Esophagus mucosa (tissue), 1 donor: ENCODE measurements around the gene ZNF385B. TPM values are rescaled to one million over a fixed set of nuclear protein-coding genes. Genes with fewer than 3 reads are reported as not detected.
"Not testable (repeated sequence)": the region's sequence is repeated elsewhere in the genome, so short reads cannot be mapped to it uniquely, and the experiment has no call there.

Source experiments
- ATAC-seq: fragments of 200-7000 bp; cut with Tn5 transposase; one replicate; pipeline ENCODE4 v1.9.1; 2020
- total RNA-seq: library from RNA; stranded (reverse); gene quantifications from one replicate; pipeline ENCODE4 v1.2.4, GENCODE V29; 2023
- donor health status: DM: yes; HTN: yes; CAD: no.

The ZNF385B gene
- 0.32 TPM for total RNA-seq

GRCh38 chr2:179861416-179862067 lies at the start of gene ZNF385B:
ZNF385B (minus strand) TSS chr2:179861612.
- peak; percentile 7 for ATAC-seq

GRCh38 chr2:179910735-179911113 lies 49.3 kb upstream of the ZNF385B start:
- ATAC-seq, result no peak

GRCh38 chr2:179909845-179910734 lies 48.7 kb upstream of the ZNF385B start:
- no peak for ATAC-seq

DNA sequence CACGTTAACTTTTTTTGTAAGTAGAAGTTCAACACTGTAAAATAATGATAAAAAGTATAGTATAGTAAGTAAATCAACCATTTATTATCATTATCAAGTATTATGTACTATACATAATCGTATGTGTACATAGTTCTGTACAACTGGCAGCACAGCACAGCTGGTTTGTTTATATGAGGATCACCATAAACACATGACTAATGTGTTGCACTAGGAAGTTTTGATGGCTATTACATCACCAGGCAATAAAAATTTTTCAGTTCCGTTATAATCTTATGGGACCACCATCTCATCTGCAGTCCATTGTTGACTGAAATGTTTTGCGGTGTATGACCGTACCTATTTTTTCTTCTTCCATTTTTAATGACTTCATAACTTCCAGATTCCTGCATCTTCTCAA lies 39.2 kb upstream of the ZNF385B start:
- ATAC-seq, result no peak

GRCh38 chr2:179899666-179900065 lies 38.3 kb upstream of the ZNF385B start:
- ATAC-seq, result no peak

DNA sequence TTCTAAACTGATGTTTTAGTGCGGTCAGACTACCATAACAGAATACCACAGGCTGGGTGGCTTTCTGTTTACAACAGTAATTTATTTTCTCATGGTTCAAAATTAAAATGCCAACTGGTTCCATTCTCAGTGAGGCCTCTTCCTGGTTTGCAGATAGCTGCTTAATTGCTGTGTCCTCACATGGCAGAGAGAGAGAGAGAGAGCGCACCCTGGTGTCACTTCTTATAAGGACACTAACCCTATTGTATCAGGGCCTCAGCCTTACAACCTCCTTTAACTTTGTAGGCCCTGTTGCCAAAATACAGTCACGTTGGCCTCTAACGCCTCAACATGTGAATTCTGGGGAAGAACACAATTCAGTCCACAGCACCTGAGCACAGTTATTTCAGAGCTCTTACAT lies 37.5 kb upstream of the ZNF385B start:
- ATAC-seq, result peak; percentile 69

GRCh38 chr2:179893616-179894015 lies 32.2 kb upstream of the ZNF385B start:
- no peak for ATAC-seq

DNA sequence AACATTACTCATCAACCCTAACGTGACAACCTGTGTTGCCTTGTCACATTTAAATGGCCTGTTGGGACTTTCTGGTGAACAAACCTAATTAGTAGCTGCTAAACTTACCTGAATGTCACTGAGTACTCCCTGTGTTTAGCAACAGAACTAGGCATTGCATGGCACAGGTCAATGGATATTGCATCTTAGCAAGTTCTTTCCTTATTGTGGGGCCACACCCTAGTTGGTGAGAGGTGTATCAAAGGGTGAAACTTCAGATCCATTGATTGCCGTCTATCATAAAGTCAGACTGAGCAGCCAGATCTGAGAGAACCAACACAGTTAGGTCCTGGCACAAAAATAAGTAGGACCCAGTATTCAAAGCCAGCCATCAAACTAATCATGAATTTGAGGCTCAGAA lies 29.8 kb upstream of the ZNF385B start:
- ATAC-seq, result no peak

GRCh38 chr2:179890666-179891065 lies 29.3 kb upstream of the ZNF385B start:
- no peak for ATAC-seq

DNA sequence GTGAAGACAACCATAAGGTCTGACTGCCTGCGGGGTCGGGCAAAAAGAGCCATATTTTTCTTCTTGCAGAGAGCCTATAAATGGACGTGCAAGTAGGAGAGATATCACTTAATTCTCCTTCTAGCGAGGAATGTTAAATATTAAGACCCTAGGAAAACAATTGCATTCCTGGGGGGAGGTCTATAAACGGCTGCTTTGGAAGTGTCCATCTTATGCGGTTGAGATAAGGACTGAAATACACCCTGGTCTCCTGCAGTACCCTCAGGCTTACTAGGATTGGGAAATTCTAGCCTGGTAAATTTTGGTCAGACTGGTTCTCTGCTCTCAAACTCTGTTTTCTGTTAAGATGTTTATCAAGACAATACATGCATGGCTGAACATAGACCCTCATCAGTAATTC lies 27.2 kb upstream of the ZNF385B start:
- not testable (repeated sequence) for ATAC-seq

DNA sequence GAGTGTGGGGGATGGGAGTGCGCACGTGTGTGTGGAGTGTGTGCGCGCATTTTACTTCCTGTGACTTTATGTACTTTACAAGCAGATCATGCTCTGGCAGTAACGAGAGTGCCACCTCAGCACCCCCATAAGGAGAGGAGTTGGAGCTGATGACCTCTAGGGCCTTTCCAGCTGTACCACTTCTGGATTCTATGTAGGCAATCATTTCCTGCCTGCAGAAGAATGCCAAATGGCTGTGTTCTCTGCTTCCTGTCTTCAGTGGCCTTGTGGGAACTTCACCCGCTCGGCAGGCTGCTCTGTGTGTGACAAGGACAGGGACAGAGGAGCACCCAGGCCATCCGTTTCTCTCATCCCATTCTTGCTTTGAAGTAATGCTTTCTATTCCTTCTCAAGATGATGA lies 22.8 kb upstream of the ZNF385B start:
- ATAC-seq, result no peak

- no peak for ATAC-seq
Observed at GRCh38 chr2:179882851-179883806, 21.7 kb upstream of the ZNF385B start.

GRCh38 chr2:179877601-179878364 lies 16.4 kb upstream of the ZNF385B start:
- no peak for ATAC-seq

DNA sequence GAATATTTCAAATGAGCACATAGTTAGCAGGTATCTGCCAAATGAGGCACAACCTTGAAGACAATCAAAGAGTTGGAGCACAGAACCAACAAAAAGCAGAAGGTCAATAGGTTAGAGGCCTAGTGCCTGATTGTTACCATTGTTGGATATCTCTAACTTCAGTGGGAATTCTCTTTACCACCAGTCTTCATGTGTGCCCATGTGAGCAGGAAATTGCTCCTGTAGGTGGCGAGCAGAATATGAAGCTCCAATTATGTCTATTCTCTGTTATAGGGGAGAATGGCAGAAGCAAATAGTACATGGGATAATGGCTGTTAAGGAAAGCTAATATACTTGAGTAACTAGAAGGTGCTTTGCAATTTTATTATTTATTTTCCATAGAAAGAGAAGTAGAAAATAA lies 14.9 kb upstream of the ZNF385B start:
- ATAC-seq, result no peak

GRCh38 chr2:179875864-179876263 lies 14.5 kb upstream of the ZNF385B start:
- no peak for ATAC-seq

GRCh38 chr2:179862898-179863458 lies 1.6 kb upstream of the ZNF385B start:
- peak; percentile 82 for ATAC-seq

DNA sequence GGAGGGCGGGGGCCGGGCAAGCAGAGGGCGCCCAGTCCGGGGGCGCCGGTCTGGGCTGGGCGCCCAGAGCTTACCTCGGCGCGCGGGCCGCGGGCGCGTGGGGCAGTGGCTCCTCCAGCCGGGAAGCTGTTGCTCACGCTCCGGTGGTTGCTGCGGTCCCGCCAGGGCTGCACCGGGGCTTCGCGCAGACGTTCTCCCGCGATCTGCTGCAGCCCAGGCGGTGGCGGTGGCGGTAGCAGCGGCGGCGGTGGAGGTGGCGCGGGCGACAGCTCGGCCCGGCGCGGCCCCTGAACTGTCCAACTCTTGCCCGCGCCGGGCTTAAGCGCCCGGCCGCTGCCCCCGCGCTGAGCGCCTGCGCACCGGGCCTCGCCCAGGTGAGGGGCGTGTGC lies 391 bp downstream of the ZNF385B start:
- ATAC-seq, result peak; percentile 17

DNA sequence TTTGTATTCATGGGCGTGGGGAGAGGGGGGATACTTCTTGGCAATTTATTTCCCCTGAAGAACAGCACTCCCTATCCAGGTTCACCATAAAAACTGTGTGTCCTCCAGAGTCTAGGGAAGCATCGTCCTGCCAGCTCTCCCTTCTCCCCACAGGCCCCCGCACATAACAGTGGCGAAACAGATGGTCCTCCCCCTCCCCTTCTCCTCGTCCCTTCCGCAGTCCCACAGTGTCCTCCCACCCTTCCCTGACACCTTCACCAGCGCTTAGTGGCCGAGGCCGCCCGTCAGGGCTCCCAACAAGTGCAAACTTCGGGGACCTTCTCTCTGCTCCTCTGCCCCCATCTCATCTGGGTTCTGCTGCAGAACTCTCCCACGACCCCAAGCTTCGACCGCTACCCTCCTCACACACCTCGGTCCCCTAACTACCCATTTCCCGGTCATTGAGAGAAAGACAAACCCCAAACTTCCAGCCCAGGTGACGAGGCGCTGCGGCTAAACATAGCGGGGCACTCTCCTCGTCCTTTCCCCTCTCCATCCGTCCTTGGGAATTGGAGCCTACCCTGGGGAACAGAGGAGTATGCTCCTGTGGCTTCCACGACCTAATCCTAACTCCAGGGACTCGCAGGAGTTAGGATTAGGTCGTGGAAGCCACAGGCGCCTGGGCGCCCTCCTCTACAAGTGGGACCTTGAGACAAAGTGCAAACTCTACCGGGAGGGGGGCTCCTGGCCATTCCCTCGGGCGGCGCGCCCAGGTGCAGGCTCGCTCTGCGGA lies 971 bp downstream of the ZNF385B start:
- ATAC-seq, result no peak

DNA sequence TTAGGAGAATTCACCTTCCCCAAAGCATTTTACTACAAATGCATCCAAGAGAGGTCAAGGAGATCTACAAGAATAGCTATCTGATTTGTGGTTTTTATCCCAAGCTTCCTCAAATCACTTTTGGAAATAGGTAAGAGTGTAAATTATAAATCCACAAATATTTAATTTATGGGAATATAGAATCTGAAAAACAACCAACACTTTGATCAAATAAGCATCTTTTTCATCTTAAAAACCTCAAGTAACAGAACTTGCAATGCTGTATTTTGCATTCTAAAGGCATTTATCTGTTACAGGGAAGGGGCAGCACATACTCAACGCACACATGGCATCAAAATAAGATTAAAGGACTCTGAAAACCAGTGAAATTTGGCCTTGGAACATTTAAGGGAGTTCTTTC lies 1.9 kb downstream of the ZNF385B start:
- ATAC-seq, result no peak

GRCh38 chr2:179857236-179857635 lies 4.2 kb downstream of the ZNF385B start:
- ATAC-seq, result no peak

DNA sequence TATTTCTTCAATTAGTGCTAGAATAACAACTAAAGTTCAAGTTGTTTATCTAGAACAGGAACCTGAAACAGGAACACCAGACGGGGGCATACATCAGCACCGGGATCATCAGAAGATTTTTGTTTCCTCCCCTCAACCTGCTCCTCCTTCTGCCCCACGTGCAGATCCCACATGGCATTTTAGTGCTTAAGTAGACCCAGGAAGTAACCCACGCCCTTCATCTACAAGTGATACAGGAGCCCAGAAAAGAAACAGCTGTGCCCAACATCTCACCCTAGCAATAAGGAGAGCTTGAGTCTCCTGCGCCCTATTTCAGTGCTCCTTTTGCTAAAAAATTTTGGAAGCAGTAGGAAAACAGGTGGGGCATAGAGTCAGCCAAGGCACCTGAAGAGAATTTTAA lies 5.2 kb downstream of the ZNF385B start:
- no peak for ATAC-seq
